ENCODE data around the gene PRND.
"Not testable (repeated sequence)": the region's sequence is repeated elsewhere in the genome, so short reads cannot be mapped to it uniquely, and the experiment has no call there.

PRND gene, protein sequence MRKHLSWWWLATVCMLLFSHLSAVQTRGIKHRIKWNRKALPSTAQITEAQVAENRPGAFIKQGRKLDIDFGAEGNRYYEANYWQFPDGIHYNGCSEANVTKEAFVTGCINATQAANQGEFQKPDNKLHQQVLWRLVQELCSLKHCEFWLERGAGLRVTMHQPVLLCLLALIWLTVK

DNA sequence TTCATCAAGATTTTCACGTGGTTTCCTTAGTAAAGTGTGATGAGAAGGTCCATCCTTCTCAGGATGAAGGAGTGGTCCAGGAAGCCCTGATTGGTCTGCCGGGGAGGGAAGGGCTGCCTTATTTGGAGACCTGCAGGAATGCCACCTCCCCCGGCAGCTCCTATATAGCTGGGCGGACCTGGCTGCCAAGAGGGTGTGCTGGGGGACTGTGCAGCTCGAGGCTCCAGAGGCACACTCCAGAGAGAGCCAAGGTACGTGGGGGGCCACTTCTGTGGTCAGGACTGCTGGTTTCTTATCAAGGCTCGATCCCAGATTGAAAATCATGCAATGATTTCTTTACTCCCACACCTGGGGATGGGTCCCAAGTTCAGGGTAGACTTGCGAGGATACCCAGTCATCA, at the start of gene PRND:
Gene PRND, plus strand, starts transcription at position 191 of the 400 bp plus-strand sequence. CDS start 2,643 bp downstream, outside the sequence.
- no peak for DNase-seq (ENCODE audit: low read depth)

DNA sequence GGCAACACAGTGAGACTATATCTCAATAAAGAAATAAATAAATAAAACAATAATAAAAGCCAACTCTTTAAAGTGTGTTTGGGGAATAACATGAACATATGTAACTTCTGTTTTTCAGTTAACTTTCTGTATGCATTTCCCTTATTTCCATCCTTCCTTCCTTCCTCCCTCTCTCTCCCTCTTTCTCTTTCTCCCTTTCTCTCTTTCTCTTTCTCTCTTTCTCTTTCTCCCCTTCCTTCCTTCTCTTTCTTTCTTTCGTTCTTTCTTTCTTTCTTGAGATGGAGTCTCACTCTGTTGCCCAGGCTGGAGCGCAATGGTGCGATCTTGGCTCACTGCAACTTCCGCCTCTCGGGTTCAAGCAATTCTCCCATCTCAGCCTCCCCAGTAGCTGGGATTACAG, 48.8 kb upstream of the PRND start:
- DNase-seq (ENCODE audit: low read depth) = no peak

DNA sequence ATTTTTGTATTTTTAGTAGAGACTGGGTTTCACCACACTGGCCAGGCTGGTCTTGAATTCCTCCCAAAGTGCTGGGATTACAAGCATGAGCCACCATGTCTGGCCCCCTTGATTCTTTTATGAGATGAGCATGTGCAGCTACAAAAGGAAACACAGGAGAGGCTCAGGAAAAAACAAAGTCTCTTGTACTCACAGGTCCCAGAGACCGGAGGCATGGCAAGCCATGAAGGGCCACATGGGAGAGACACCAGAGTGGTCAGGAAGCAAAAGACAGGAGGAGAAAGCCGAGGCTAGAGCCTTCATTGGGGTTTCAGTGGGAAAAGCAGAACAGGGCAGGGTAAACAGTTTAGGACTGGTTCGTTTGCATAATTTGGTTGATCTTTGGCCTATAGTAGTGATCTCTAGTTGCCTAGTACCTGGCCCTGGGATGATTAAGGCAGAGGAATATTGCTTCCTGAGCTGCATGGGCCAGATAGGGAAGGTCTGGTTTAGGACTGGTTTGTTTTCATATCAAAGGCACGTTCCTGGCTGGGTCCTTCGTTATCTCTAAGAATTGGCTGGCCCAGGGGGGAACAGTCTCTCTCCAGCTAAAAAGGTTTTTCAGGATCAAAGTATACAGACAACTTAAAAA, 48.2 kb upstream of the PRND start:
- no peak for DNase-seq (ENCODE audit: low read depth)

DNA sequence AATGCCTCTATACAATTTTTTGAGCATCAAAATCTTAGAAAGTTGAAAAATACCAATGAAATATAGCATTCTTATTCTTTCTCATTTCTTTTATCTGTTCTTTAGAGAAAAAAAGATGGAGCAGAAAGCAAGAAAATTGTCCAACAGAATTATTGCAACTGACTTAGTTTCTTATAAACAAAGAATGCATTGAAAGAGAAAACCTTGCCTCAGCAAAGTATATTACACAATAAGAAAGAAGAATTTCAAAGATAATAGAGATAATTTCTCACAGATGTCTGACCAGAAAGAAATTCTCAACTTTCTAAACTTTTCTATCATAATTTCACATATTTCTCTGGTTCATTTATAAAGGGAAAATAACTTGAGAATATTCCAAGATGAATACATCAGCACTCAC, 47.0 kb upstream of the PRND start:
- DNase-seq (ENCODE audit: low read depth) = no peak

DNA sequence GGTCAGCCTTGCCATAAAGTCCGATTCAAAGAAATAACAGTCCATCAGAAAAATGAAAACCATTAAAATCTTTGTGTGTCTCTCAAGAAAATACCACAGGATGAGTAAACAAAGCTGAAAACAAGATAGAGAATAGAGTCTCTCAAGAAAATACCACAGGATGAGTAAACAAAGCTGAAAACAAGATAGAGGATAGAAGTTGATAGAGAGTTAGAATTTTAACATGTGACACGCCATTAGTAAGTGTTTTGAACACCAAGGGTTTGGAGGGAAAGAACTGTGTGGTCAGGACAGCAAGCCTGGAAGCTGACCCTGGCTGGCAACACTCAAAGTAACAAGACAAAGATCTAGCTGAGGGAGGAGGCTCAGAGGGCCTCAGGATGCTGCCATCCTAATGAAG, 43.9 kb upstream of the PRND start:
- DNase-seq (ENCODE audit: low read depth) = no peak

DNA sequence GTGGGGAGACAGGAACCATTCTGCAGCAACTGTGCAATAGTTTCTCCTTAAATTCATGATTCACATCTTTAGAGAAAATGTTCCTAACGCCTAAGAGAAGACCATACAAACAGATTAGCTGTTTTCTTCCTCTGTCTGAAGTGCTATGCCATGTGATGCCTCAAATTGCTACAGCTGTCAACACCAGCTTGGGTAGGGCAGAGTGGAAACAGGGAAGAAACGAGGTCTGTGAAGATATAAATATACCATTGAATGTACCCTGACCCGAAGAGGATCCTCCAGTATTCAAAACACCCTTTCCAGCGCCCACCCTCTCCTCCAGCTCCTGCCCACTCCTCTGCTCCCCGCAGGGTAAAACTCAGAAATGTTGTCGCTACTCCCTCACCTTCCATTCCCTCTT, 40.3 kb upstream of the PRND start:
- DNase-seq (ENCODE audit: low read depth) = no peak

DNA sequence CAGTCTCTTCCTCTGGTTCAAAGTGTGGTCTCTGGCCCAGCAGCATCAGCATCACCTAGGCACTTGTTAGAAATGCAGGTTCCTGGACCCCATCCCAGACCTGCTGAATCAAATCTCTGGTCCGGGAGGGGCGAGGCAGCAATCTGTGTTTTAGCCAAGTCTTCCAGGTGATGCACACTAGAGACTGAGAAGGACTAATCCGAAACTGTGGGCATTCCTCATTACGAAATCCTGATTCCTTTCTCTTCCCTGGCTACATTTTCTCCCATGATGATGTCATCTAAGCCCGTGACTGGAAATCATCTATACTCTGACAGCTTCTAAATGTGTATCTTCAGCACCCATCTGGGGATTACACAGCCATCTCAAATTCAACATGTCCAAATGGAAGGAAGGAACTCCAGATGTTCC, 39.7 kb upstream of the PRND start:
- no peak for DNase-seq (ENCODE audit: low read depth)

DNA sequence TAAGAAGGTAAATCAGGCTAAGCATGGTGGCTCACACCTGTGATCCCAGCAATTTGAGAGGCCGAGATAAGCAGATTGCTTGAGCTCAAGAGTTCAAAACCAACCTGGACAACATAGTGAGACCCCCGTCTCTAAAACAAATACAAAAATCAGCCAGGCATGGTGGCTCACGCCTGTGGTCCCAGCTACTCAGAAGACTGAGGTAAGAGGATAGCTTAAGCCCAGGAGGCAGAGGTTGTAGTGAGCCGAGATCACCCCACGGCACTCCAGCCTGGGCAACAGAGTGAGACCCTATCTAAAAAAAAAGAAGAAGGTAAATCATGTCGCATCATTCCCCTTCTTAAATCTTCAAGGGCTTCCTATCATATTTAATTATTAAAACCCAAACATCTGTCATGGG, 39.0 kb upstream of the PRND start:
- no peak for DNase-seq (ENCODE audit: low read depth)

DNA sequence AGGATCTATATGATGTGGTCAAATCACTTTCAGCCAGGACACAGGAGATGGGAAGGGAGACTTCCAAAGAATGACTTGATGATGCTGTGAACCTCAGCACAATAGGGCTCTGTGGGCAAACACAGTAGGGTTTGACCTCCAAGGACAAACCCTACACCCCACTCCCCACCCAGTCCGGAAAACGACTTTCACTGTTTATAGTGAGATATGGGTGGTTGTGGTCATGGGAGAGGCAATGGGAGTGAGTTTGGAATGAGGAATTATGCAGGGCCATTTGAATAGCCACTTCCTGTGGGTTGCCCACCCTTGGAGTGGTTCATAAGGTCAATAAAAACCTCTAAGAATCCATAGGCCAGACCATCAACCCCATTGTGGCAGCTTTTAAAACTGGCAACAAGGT, 38.4 kb upstream of the PRND start:
- no peak for DNase-seq (ENCODE audit: low read depth)

DNA sequence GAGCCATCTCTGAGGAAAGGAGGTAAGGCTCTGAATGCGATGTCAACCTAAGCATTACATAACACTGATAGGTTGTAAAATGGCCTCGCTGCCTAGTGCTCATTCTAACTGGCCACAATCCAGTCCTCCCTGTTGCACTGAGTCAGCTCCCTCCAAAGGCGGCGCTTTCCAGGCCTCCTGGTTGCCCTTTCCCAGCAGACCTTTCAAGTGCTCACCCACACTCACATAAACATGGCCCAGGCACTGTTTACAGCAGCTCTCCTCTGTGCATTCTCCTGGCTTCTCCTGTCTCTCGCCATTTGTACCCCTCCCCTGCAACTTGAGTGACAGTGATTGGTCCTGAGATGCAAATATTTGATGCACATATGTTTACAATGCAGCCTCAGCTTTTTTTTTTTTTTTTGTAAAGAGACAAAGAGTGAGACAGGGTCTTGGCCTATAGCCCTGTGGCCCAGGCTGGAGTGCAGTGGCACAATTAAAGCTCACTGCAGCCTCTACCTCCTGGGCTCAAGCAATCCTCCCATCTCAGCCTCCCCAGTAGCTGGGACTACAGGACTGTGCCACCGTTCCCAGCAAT, 36.8 kb upstream of the PRND start:
- DNase-seq (ENCODE audit: low read depth) = no peak

DNA sequence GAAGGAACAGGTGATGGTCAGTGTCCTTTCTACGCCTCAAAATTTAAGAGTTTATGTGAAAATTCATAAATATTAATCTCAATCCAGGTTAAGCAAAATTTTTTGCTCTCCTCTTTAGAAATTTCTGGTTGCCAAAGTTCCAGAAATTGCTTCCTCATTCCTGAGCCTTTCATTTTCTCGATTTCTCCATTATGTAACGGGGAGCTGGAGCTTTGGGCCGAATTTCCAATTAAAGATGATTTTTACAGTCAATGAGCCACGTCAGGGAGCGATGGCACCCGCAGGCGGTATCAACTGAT, 35.8 kb upstream of the PRND start:
- DNase-seq (ENCODE audit: low read depth) = no peak

DNA sequence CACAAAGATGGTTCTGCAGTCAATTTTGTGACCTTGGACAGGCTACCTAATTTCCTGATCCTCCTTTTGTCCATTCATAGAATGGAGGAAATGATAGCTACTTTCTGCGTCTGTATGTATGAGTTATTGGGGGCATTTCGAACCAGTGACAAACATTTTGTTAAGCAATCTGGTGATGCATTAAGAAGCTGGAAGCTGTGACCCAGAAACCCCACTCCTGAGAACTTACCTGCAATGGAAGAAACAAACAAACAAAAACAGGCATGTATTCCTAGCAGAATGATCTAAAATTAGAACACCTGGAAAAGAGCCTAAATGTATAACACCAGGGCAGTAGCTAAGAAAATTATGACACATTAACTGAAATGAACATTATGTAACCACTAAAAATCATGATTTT, 33.4 kb upstream of the PRND start:
- no peak for DNase-seq (ENCODE audit: low read depth)

DNA sequence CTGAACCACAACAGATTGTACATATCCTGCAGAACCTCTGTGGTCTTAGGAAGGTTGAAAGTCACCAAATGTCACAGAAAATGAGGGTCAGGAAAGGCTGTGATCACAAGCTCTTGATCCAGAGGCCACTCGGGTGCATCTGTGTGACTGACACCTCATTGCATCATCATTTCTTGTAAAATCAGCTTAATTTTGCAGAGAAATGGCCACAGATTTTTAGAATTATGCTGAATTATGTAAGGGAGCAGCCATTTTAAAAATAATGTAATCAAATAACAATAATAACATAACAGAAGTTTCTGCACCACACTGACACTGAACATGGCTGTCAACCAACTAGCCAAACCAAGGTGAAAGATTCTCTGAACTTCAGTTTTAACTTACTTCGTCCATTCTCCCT, 32.5 kb upstream of the PRND start:
- DNase-seq (ENCODE audit: low read depth) = no peak

DNA sequence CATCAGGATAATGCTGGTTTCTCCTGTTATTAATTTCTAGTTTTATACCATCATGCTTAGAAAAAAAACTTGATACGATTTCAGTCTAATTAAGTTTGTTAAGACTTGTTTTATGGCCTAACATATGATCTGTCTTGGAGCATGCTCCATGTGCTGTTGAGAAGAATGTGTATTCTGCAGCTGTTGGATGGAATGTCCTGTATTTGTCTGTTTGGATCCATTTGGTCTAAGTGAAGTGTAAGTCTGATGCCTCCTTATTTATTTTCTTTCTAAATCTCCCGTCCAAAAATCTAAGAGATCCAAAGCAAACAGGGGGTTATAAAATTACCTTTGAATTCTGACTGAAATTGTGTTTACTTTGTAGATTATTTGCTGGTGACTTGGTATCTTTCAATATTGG, 30.0 kb upstream of the PRND start:
- no peak for DNase-seq (ENCODE audit: low read depth)

DNA sequence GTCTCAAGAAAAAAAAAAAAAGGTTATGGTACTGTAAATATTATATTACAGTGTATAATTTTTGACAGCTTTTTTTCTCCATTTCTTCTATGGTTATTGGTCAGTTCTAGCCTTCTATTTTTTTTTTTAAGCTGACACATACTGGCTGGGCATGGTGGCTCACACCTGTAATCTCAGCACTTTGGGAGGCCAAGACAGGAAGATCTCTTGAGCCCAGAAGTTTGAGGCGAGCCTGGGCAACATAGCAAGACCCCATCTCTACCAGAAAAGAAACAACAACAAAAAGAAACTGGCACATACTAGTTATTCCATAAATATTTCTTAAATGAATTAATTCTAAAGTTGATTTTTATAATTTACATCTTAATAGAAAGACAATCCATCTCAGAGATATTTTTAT, 27.6 kb upstream of the PRND start:
- DNase-seq (ENCODE audit: low read depth) = no peak

DNA sequence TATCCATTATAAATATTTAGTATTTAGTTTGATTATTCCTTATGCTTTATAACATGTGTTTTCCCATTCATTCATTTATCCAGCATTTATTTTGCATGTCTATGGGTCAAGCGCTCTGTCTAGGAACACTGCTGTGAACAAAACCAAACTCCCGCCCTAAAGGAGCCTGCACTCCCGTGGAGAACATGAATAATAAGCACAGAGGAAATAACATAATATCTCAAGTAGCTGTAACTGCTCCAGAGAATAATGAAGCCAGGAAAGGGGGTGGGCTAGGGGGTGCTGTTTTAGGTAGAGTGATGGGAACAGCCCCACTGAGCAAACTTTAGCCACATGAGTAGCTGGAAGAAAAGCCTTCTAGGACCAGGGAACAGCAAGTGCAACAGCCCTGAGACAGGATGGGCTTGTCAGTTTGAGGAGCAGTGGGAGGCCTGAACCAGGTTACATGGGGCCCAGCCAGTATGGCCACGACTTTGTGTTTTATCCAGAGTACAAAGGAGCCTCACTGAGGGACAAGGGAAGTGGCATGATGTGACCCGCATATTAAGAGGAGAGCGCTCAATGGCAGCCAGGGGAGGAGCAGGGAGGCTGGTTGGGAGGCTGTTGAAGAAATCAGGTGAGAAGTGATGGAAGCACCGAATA, 24.4 kb upstream of the PRND start:
- no peak for DNase-seq (ENCODE audit: low read depth)

DNA sequence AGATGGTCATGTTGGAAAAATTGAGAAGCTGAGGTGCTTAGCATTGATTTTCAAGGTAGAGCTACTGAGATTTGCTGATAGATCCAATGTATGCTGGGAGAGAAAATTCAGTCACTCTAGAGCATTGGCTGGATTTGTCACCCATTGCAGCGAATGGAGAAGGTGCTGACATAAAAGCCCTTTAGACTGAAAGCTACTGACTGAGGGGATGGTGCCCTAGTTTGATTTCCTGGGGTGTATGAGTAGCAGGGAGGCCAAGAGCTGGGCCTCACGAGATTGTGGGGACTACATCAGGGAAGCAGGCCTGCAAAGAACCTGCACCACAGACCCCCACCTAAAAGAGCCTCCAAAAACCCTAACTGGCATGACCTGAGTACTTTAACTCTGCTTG, 23.9 kb upstream of the PRND start:
- no peak for DNase-seq (ENCODE audit: low read depth)

DNA sequence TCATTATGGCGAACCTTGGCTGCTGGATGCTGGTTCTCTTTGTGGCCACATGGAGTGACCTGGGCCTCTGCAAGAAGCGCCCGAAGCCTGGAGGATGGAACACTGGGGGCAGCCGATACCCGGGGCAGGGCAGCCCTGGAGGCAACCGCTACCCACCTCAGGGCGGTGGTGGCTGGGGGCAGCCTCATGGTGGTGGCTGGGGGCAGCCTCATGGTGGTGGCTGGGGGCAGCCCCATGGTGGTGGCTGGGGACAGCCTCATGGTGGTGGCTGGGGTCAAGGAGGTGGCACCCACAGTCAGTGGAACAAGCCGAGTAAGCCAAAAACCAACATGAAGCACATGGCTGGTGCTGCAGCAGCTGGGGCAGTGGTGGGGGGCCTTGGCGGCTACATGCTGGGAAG, 22.5 kb upstream of the PRND start:
- no peak for DNase-seq (ENCODE audit: low read depth)

DNA sequence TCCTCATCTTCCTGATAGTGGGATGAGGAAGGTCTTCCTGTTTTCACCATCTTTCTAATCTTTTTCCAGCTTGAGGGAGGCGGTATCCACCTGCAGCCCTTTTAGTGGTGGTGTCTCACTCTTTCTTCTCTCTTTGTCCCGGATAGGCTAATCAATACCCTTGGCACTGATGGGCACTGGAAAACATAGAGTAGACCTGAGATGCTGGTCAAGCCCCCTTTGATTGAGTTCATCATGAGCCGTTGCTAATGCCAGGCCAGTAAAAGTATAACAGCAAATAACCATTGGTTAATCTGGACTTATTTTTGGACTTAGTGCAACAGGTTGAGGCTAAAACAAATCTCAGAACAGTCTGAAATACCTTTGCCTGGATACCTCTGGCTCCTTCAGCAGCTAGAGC, 21.8 kb upstream of the PRND start:
- DNase-seq (ENCODE audit: low read depth) = no peak

DNA sequence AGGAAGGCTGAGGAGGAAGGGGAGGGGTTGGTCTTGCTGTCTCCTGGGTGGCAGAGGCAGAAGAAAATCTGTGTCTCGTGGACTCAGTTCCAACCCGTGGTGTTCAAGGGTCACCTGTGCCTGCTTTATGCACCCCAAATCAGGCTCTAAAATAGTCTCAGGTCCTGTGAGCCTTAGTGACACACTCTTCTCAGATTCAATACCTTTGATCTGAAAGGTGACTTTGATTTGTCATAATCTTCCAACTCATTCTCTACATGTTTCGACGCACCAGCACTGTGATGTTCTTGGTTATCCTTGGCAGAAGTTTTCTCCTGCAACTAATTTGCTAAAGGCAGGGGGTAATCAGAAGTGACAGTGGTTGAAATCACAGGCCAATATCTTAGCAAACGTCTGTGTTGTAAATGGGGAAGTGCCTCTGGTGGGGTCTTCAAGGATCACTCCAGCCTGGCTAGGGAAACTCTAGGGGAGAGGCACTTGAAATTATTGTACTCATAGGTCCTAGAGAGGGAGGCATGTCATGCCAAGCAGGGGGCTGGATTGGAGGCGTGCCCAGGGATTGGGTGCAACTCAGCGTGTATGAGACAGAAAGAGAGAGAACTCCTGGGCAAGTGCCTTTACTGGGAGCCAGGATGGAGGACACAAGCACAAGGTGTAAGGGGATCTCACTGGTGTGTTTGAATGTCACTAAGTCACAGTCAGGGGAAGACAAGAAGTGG, 19.0 kb upstream of the PRND start:
- DNase-seq (ENCODE audit: low read depth) = no peak

DNA sequence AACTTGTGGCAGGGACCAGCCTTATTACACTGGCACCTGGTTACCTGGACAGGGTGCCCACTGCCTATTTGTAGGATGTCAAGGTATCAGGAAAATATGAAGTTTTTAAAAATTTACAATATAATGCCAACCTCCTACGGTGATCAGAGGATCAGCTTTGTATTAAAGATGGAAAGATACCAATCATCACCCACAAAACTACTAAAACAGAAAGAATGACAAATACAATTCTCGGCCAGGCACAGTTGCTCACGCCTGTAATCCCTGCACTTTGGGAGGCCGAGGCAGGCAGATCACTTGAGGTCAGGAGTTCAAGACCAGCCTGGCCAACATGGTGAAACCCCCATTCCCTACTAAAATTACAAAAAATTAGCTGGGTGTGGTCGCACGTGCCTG, 18.4 kb upstream of the PRND start:
- DNase-seq (ENCODE audit: low read depth) = no peak

DNA sequence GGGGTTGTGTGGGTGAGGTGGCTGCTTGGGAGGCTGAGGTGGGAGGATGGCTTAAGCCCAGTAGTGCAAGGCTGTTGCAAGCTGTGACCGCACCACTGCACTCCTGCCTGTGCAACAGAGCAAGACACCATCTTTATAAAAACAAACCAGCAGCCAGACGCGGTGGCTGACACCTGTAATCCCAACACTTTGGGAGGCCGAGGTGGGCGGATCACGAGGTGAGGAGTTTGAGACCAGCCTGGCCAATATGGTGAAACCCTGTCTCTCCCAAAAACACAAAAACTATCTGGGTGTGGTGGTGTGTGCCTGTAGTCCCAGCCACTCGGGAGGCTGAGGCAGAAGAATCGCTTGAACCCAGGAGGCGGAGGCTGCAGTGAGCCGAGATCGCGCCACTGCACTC, 14.8 kb upstream of the PRND start:
- DNase-seq (ENCODE audit: low read depth) = not testable (repeated sequence)

DNA sequence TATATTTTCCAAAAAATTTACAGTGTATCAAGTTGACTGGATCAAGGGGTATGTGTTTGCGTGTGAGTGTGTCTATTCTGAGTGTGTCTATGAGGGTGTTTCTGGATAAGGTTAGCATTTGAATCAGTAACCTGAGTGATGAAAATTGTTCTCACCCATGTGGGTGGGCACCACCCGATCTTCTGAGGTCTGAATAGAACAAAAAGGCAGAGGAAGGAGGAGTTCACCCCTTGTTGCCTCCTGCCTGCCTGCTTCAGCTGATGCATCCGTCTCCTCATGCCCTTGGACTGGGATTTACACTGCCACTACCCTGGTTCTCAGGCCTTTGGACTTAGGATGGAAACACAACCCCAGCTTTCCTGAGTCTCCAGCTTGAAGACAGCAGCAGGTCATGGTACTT, 13.7 kb upstream of the PRND start:
- DNase-seq (ENCODE audit: low read depth) = no peak

All from stimulated activated CD8-positive, alpha-beta memory T cell treated with anti-CD3 and anti-CD28 coated beads, Interleukin-7, amount 100 ng/mL, for 24 hours (primary cell).